Measurements from ENCODE around the gene ZNF780B. TPM values are rescaled to one million over a fixed set of nuclear protein-coding genes. Genes with fewer than 3 reads are reported as not detected.

Gene ZNF780B
- total RNA-seq, 2 donors from 2014 or later, result 11.7 to 17.4 TPM

- no peak for DNase-seq (ENCODE audit: low spot score)
- H3K27me3 ChIP-seq (replicated peaks; ENCODE audit: insufficient read depth), result no peaks in the 10 kb centered on the region
- no peak overlapping the region for H3K4me3 ChIP-seq
- H3K27ac ChIP-seq, result no peak overlapping the region
- no peaks in the 10 kb centered on the region for H3K9me3 ChIP-seq
- no peaks in the 10 kb centered on the region for H3K36me3 ChIP-seq
- intact Hi-C loops (cut with DNase I), result no loop called here
- 89% methylated on average over 1 of the region's 1 CpG for WGBS
- no peak for TF ChIP-seq POLR2AphosphoS5 (IDR thresholded peaks at IDR 0.05)
- no peak for TF ChIP-seq POLR2A (IDR thresholded peaks at IDR 0.05)
- TF ChIP-seq CTCF (IDR thresholded peaks at IDR 0.05), result no peak
- H3K4me1 ChIP-seq (replicated peaks), result no peaks in the 10 kb centered on the region
Observed at GRCh38 chr19:40059624-40060023, 3.6 kb upstream of the ZNF780B start.

GRCh38 chr19:40057166-40057565, 1.1 kb upstream of the ZNF780B start:
- Histone ChIP-seq H3K4me1 (replicated peaks) (no peaks in the 10 kb centered on the region), H3K27ac (no peak overlapping the region), H3K4me3 (no peak overlapping the region), H3K36me3 (no peaks in the 10 kb centered on the region), H3K9me3 (no peaks in the 10 kb centered on the region), H3K27me3 (replicated peaks; ENCODE audit: insufficient read depth) (no peaks in the 10 kb centered on the region)
- TF ChIP-seq POLR2A (IDR thresholded peaks at IDR 0.05) (no peak), POLR2AphosphoS5 (IDR thresholded peaks at IDR 0.05) (no peak), CTCF (IDR thresholded peaks at IDR 0.05) (no peak)
- WGBS, result 81% methylated on average over 1 of the region's 1 CpG
- no peak for DNase-seq (ENCODE audit: low spot score)
- intact Hi-C loops (cut with DNase I), result no loop called here

GRCh38 chr19:40056505-40056904, 474 bp upstream of the ZNF780B start:
- WGBS, result 6% methylated on average over 7 of the region's 7 CpGs
- H3K27me3 ChIP-seq (replicated peaks; ENCODE audit: insufficient read depth), result no peaks in the 10 kb centered on the region
- intact Hi-C loops (cut with DNase I), result no loop called here

GRCh38 chr19:40055049-40055448, 982 bp downstream of the ZNF780B start:
- Histone ChIP-seq H3K27me3 (replicated peaks; ENCODE audit: insufficient read depth) (no peaks in the 10 kb centered on the region), H3K4me3 (peak overlapping the region; percentile 62 to 66), H3K9me3 (no peaks in the 10 kb centered on the region), H3K36me3 (no peaks in the 10 kb centered on the region), H3K27ac (no peak overlapping the region), H3K4me1 (replicated peaks) (no peaks in the 10 kb centered on the region)
- TF ChIP-seq CTCF (IDR thresholded peaks at IDR 0.05), result no peak
- TF ChIP-seq POLR2A (IDR thresholded peaks at IDR 0.05), result no peak
- TF ChIP-seq POLR2AphosphoS5 (IDR thresholded peaks at IDR 0.05), result no peak
- 44% methylated on average over 10 of the region's 10 CpGs for WGBS
- no peak for DNase-seq (ENCODE audit: low spot score)
- intact Hi-C loops (cut with DNase I), result no loop called here

More at GRCh38 chr19:40056505-40056904, 474 bp upstream of the ZNF780B start:
- Histone ChIP-seq H3K4me3 (peak overlapping the region; percentile 62 to 66), H3K27ac (peak overlapping the region; percentile 48 to 52), H3K4me1 (replicated peaks) (no peaks in the 10 kb centered on the region), H3K36me3 (no peaks in the 10 kb centered on the region), H3K9me3 (no peaks in the 10 kb centered on the region)
- TF ChIP-seq CTCF (IDR thresholded peaks at IDR 0.05) (no peak), POLR2AphosphoS5 (IDR thresholded peaks at IDR 0.05) (no peak), POLR2A (IDR thresholded peaks at IDR 0.05) (no peak)
- no peak for DNase-seq (ENCODE audit: low spot score)

GRCh38 chr19:40054632-40055031, 1.4 kb downstream of the ZNF780B start:
- intact Hi-C loops (cut with DNase I), result no loop called here
- no peaks in the 10 kb centered on the region for H3K4me1 ChIP-seq (replicated peaks)
- no peaks in the 10 kb centered on the region for H3K36me3 ChIP-seq
- TF ChIP-seq POLR2A (IDR thresholded peaks at IDR 0.05) (no peak), POLR2AphosphoS5 (IDR thresholded peaks at IDR 0.05) (no peak), CTCF (IDR thresholded peaks at IDR 0.05) (no peak)
- no peak overlapping the region for H3K27ac ChIP-seq
- 90% methylated on average over 9 of the region's 9 CpGs for WGBS
- H3K4me3 ChIP-seq, result no peak overlapping the region
- no peaks in the 10 kb centered on the region for H3K9me3 ChIP-seq
- no peaks in the 10 kb centered on the region for H3K27me3 ChIP-seq (replicated peaks; ENCODE audit: insufficient read depth)
- no peak for DNase-seq (ENCODE audit: low spot score)
